GM19025 (cell line): ENCODE measurements around the gene MTMR2.

Source experiments
- ATAC-seq: cut with Tn5 transposase; IDR thresholded peaks from one replicate; pipeline ENCODE4 v1.9.1; 2021; ENCODE audit warnings: mild to moderate bottlenecking, low read depth, moderate library complexity; ENCODE audit not compliant: unreplicated experiment

Gene MTMR2

GRCh38 chr11:95918720-95919119 is 5.2 kb downstream of the MTMR2 start:
- ATAC-seq: no peak

GRCh38 chr11:95918056-95918455 is 5.9 kb downstream of the MTMR2 start:
- ATAC-seq: no peak

- ATAC-seq: no peak
Observed at GRCh38 chr11:95917193-95918036, 6.5 kb downstream of the MTMR2 start.

- no peak for ATAC-seq
Observed at GRCh38 chr11:95916049-95916448, 7.9 kb downstream of the MTMR2 start.

- ATAC-seq: no peak
Observed at GRCh38 chr11:95915051-95915450, 8.9 kb downstream of the MTMR2 start.

GRCh38 chr11:95913830-95914615 is 9.9 kb downstream of the MTMR2 start:
- ATAC-seq: no peak

GRCh38 chr11:95912902-95913560 is 10.9 kb downstream of the MTMR2 start:
- ATAC-seq: no peak

- no peak for ATAC-seq
Observed at GRCh38 chr11:95911369-95911759, 12.5 kb downstream of the MTMR2 start.

GRCh38 chr11:95910638-95911368 is 13.1 kb downstream of the MTMR2 start:
- no peak for ATAC-seq

GRCh38 chr11:95908826-95909225 is 15.1 kb downstream of the MTMR2 start:
- ATAC-seq: no peak

- no peak for ATAC-seq
Observed at GRCh38 chr11:95907476-95907875, 16.4 kb downstream of the MTMR2 start.

- no peak for ATAC-seq
Observed at GRCh38 chr11:95904009-95904650, 19.8 kb downstream of the MTMR2 start.

GRCh38 chr11:95898782-95899181 is 25.1 kb downstream of the MTMR2 start:
- ATAC-seq: no peak

GRCh38 chr11:95897731-95898130 is 26.2 kb downstream of the MTMR2 start:
- no peak for ATAC-seq

- ATAC-seq: no peak
Observed at GRCh38 chr11:95895815-95896214, 28.1 kb downstream of the MTMR2 start.

GRCh38 chr11:95892892-95893570 is 30.9 kb downstream of the MTMR2 start:
- ATAC-seq: no peak

- no peak for ATAC-seq
Observed at GRCh38 chr11:95892492-95892891, 31.4 kb downstream of the MTMR2 start.

- ATAC-seq: peak; percentile 57
Observed at GRCh38 chr11:95891423-95892170, 32.3 kb downstream of the MTMR2 start.

- ATAC-seq: no peak
Observed at GRCh38 chr11:95888852-95889251, 35.1 kb downstream of the MTMR2 start.
